Measurements from ENCODE around the gene TTF2.
A peak's percentile ranks its signal among the peaks of the same experiment; 100 is the strongest.

Gene TTF2

GRCh38 chr1:117047271-117047670 lies 12.9 kb upstream of the TTF2 start:
- DNase-seq: no peak

GRCh38 chr1:117049857-117050256 lies 10.3 kb upstream of the TTF2 start:
- DNase-seq: no peak

GRCh38 chr1:117051224-117052064 lies 8.7 kb upstream of the TTF2 start:
- DNase-seq: no peak

DNA sequence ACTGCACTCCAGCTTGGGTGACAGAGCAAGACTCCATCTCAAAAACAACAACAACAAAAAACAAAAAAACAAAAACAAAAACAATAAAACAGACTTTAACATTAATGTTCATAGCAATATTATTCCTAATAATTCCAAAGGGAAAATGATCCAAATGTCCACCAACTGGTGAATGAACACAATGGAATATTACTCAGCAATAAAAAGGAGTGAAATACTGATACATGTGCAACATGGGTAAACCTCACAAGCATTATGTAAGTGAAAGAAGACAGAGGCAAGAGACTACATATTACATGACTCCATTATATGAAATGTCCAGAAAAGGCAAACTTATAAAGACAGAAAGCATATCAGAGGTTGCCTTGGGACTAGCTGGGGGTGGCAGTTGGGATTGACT lies 6.1 kb upstream of the TTF2 start:
- no peak for DNase-seq

- no peak for DNase-seq
Observed at GRCh38 chr1:117058810-117059209, 1.3 kb upstream of the TTF2 start.

GRCh38 chr1:117059334-117059677 lies 820 bp upstream of the TTF2 start:
- peak; percentile 73 for DNase-seq

- no peak for DNase-seq
Observed at GRCh38 chr1:117060441-117061317, 553 bp downstream of the TTF2 start.

GRCh38 chr1:117061986-117062415 lies 1.9 kb downstream of the TTF2 start:
- no peak for DNase-seq

DNA sequence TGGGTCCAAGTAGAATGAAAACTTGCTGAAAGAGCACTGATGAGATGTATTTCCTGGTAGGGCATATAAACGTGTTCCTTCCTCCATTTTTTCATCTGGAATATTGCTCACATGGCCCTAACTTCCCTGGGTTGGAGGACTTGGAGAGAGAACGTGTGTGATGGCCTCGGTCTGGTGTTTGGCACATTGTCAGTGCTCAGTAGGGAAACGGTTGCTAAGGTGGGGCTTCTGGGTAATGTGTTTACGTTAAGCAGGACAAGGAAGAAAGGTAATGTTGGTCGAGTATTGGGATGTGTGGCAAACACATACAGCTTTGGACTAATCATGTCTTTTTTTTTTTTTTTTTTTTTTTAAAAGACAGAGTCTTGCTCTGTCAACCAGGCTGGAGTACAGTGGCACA lies 6.2 kb downstream of the TTF2 start:
- no peak for DNase-seq

DNA sequence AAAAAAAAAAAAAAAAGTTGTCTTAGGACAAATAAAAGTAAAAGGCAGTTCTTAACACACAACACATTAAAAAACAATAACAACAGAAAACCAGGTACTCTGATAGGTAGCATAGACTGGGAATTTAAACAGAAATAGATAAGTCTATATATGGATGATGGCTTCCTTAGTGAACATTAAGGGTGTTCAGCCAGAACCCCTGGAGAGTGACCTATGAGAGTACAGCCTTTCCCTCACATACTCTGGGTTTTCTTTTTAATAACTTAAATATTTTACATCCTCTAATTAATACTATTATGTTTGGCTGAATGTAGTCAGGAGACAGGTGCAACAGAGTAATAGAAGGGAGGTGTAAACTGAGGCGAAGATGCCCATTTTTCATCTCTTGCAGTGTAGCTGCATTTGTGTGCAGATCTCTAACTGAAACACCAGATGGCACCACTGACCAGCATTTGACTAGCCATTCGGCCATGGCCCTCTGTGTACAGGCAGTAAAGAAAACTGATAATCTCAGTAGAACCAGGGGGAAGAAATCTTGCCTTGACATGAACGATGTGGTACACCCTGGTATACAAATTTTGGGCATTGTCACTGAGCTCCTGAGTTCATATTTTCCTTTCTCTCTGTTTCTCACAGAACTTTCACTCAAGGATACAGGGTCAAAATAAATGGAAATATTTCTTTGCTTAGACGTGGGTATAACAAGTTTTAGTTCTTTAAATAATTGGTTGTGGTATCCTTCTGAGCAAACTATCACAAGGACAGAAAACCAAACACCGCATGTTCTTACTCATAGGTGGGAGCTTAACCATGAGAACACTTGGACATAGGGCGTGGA lies 7.6 kb downstream of the TTF2 start:
- no peak for DNase-seq

DNA sequence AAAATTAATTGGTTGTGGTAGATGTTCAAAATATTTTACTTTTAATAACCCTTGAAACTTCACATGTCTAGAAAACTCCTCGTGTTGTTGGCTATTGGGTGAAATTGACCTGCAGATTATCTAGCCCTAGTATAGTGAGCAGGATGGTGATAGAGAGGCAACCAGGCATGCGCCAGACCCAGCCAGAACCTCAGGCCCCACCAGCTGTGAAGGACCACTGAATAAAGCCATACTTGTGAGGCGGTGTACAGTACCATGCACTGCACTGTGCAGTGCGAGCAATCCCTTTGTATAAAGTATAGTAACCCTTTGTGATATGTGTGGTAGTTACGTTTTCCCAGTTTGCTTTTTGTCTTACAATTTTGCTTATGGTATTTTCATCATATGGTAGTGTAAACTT lies 8.5 kb downstream of the TTF2 start:
- no peak for DNase-seq

DNA sequence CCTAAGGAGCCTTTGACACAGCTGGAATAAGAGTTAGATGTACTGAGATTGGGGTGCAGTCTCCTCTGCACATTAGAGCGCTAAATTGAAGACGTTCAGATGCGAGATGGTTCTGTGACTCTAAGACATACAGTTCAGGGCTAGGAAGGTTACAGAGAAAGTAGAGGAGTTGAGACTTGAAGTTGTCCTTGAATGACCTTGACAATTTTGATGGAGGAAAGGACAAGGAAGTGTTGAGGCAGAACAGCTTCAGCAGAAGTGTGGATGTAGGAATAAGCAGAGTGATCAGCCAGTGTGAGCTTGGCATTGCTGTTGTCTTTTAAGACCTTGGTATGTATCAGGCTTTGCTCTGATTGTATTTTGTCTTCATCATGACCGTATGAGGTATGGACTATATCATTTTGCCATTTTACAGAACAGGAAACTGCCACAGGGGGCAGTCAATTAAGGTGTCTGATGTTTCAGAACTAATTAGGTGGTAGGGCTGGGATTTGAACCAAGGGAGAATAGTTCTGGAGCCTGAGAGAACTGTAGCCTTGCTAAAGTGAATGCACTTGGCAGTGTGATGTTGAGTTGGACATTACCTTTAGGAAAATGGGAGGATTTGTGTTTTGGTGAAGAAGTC lies 9.2 kb downstream of the TTF2 start:
- DNase-seq: no peak

DNA sequence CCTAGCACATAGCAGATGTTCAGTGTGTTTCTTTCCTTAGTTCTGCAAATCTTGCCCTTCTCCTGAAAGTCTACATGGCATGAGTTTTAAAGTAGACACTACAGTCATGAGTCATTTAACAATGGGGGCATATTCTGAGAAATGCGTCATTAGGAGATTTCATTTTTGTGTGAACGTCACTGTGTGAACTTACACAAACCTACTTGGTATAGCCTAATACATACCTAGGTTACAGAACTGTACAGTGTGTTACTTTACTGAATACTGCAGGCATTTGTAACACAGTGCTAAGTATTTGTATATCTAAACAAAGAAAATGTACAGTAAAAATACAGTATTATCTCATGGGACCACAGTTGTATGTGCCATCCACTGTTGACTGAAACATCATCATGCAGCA lies 10.0 kb downstream of the TTF2 start:
- no peak for DNase-seq

DNA sequence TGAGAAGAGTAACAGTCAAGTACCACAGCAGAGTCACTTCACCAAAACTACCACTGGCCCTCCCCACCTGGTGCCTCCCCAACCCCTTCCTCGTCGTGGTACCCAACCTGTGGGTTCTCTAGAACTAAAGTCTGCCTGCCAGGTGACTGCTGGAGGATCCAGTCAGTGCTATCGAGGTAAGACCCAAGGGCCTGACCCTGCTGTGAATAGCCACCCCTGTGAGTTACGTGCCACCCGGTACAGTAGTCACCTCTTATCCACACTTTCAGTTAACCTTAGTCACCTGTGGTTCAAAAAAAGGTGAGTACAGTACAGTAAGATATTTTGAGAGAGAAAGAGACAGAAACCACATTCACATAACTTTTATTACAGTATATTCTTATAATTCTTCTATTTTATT lies 16.5 kb downstream of the TTF2 start:
- no peak for DNase-seq

DNA sequence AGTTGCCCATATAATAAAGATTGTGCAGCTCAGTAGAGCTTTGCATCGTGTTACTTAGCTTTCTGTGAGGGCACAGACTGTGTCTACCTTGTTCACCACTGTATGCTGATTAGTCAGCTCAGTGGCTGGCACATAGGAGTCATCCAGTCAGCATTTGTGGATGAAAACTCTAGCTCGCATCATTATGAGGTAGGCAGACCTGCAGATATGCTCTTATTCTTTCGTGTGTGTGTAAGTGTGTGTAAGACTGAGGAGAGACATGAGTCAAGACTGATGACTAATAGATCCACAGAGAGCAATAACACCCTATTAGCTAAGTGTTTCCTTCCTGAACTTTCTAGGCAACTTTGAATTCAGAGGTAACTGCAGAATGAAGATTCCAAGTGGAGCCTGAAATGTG lies 17.1 kb downstream of the TTF2 start:
- no peak for DNase-seq

- no peak for DNase-seq
Observed at GRCh38 chr1:117079737-117080136, 19.6 kb downstream of the TTF2 start.

DNA sequence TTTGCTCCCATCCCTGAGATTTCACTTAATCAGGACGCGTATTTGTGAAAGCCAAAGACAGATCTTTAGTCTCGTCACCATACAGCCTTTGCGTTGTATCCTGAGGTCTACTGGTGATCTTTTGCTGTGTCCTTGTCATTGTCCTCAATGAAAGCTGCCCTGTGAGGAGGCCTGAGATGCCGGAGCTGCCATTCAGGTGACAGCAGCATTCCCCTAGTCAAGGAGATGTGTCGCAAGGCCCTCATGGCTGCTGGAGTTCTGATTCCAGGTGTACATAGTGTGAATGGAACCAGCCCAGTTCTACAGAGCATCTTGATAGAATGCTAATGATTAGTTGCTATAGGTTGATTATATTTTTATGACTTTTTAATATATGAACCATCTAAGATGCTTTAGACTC lies 24.1 kb downstream of the TTF2 start:
- DNase-seq: no peak

GRCh38 chr1:117087686-117088085 lies 27.6 kb downstream of the TTF2 start:
- no peak for DNase-seq

DNA sequence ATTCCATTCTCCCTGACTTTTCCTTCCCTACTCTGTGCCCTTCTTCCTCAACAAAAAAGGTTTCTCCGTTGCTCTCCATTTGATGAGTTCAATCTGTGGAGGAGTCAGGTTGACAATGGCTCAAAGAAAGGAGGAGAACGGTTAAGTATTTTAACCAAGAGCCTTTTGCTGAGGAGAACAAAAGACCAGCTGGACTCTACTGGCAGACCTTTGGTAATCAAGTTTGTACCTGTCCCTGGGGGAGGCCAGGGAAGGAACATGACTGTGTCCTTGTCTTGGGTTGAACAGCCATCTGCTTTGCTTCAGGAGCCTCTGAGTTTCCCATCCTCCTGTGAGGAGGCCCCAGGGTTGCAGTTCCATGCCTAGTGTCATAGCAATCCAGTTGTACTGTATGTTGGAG lies 29.9 kb downstream of the TTF2 start:
- DNase-seq: no peak

DNA sequence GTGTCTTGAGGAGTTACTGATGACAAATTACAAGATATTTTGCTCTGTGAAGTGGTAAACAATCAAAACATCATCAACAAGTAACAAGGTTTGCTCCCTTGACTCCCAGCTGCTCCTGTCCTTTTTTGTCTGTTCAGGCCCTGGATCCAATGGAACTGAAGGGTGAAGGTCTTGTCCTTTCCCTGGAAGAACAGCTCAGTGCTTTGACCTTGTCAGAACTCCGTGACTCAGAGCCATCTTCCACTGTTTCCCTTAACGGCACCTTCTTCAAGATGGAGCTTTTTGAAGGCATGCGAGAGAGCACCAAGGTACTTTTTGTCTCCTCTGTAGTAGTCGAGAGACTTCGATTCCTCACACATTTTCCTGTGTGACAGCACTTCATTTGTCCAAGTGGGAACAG lies 32.5 kb downstream of the TTF2 start:
- no peak for DNase-seq

GRCh38 chr1:117093091-117093534 lies 33.0 kb downstream of the TTF2 start:
- no peak for DNase-seq

GRCh38 chr1:117093870-117094621 lies 33.9 kb downstream of the TTF2 start:
- DNase-seq: no peak

Data from NCI-H748 treated with DMSO at 0.1 percent for 48 hours (cell line).